HUES64 (cell line): ENCODE results near the gene PREX1.

ENCODE experiments used
- H3K27ac ChIP-seq: 2 replicates; pipeline ENCODE4 v1.7.0; 2013; ENCODE audit warnings: low read depth, low read length, inconsistent platforms
- H3K27me3 ChIP-seq: 2 replicates; pipeline ENCODE4 v1.6.1; 2013; ENCODE audit warnings: mild to moderate bottlenecking, low read length; ENCODE audit not compliant: insufficient read depth
- H3K36me3 ChIP-seq: 2 replicates; pipeline ENCODE4 v1.6.1; 2013; ENCODE audit warnings: mild to moderate bottlenecking, low read length; ENCODE audit not compliant: insufficient read depth
- H3K4me1 ChIP-seq: 2 replicates; pipeline ENCODE4 v1.6.1; 2013; ENCODE audit warnings: mild to moderate bottlenecking, low read length, moderate library complexity; ENCODE audit not compliant: insufficient read depth
- H3K4me3 ChIP-seq: 2 replicates; pipeline ENCODE4 v1.5.1; 2013; ENCODE audit warnings: mild to moderate bottlenecking, low read length, moderate library complexity
- H3K9ac ChIP-seq: 2 replicates; pipeline ENCODE4 v1.6.1; 2013; ENCODE audit warnings: mild to moderate bottlenecking, low read depth, low read length
- H3K9me3 ChIP-seq: 2 replicates; pipeline ENCODE4 v1.6.1; 2013; ENCODE audit warnings: low read depth, low read length; ENCODE audit not compliant: insufficient read depth
- WGBS: fragments of 150-250, 120-280 bp; methylation state at CpG from one replicate; pipeline ENCODE4 v1.1.7; 2013; ENCODE audit warnings: missing lambda C conversion rate; 5-methylcytosine and 5-hydroxymethylcytosine counted together

Gene PREX1

GRCh38 chr20:48808382-48809034 lies 19.3 kb downstream of the PREX1 start:
- Histone ChIP-seq H3K9me3 (no peaks in the 10 kb centered on the region), H3K27me3 (no peaks in the 10 kb centered on the region), H3K9ac (no peak overlapping the region), H3K36me3 (no peaks in the 10 kb centered on the region), H3K4me1 (no peaks in the 10 kb centered on the region), H3K27ac (no peak overlapping the region), H3K4me3 (no peak overlapping the region)
- 92% methylated on average over 10 of the region's 10 CpGs for WGBS

- 92% methylated on average over 10 of the region's 13 CpGs for WGBS
- Histone ChIP-seq H3K9me3 (no peaks in the 10 kb centered on the region), H3K27me3 (no peaks in the 10 kb centered on the region), H3K4me1 (no peaks in the 10 kb centered on the region), H3K9ac (no peak overlapping the region), H3K36me3 (no peaks in the 10 kb centered on the region), H3K27ac (no peak overlapping the region), H3K4me3 (no peak overlapping the region)
Observed at GRCh38 chr20:48807586-48808381, 20.0 kb downstream of the PREX1 start.

DNA sequence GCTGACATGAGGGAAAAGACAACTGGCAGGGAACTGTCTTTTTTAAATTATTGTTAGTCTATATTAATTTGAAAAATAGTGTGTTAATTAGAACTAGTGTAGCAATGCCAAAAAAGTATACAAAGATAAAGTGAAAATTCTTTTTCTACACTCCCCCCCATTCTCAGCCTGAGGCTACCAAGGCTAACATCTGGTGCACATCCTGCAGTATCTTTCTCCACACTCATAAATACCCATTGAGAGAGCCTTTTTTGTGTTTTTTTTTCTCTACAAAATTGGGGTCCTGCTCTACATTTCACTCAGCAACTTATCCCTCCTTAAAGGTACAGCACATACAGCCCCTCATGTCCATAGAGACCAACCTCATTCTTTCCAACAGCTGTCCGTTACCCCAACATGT lies 20.7 kb downstream of the PREX1 start:
- WGBS = 96% methylated on average over 1 of the region's 1 CpG
- Histone ChIP-seq H3K27me3 (no peaks in the 10 kb centered on the region), H3K36me3 (no peaks in the 10 kb centered on the region), H3K9me3 (no peaks in the 10 kb centered on the region), H3K27ac (no peak overlapping the region), H3K9ac (no peak overlapping the region), H3K4me1 (no peaks in the 10 kb centered on the region), H3K4me3 (no peak overlapping the region)

DNA sequence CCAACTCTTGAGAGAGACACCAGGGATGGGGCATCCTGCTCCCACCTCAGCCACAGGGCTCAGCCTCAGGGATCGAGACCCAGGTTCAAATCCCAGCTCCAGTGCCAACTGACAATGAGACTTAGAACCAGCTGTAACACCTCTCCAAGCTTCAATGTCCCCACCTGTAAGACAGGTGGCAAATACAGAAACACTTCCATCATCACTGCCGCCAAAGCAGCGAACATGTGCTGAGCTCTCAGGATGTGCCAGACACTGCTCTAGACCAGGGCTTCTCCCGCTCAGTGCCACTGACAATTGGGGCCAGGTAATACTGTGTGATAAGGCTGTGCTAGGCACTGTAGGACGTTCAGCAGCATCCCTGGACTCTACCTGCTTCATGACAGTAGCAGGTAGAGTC lies 22.1 kb downstream of the PREX1 start:
- Histone ChIP-seq H3K36me3 (no peaks in the 10 kb centered on the region), H3K27ac (no peak overlapping the region), H3K4me1 (no peaks in the 10 kb centered on the region), H3K4me3 (no peak overlapping the region), H3K9ac (no peak overlapping the region), H3K9me3 (no peaks in the 10 kb centered on the region), H3K27me3 (no peaks in the 10 kb centered on the region)
- 92% methylated on average over 5 of the region's 5 CpGs for WGBS

DNA sequence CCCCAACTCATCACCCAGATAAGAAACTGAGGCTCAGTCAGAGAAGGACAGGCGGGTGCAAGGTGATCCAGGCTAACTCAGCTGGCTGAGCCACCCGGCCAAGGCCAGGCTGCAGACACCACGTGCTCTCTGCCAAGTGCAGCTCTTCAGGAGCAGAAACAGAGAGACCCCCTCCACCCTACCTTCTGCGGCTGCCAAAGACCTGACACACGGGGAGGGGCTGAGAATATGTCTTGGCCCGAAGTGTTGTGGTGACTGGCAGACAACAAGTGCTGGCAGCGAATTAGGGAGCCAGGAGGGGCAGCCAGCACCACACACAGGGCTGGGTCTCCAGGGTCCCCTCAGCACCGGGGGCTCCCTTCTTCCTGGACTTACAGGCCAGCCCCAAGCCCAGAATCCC lies 22.5 kb downstream of the PREX1 start:
- WGBS = 95% methylated on average over 8 of the region's 8 CpGs
- H3K27me3 ChIP-seq = no peaks in the 10 kb centered on the region
- H3K36me3 ChIP-seq = no peaks in the 10 kb centered on the region
- no peak overlapping the region for H3K9ac ChIP-seq
- H3K4me3 ChIP-seq = no peak overlapping the region
- no peaks in the 10 kb centered on the region for H3K9me3 ChIP-seq
- H3K27ac ChIP-seq = no peak overlapping the region
- H3K4me1 ChIP-seq = no peaks in the 10 kb centered on the region

DNA sequence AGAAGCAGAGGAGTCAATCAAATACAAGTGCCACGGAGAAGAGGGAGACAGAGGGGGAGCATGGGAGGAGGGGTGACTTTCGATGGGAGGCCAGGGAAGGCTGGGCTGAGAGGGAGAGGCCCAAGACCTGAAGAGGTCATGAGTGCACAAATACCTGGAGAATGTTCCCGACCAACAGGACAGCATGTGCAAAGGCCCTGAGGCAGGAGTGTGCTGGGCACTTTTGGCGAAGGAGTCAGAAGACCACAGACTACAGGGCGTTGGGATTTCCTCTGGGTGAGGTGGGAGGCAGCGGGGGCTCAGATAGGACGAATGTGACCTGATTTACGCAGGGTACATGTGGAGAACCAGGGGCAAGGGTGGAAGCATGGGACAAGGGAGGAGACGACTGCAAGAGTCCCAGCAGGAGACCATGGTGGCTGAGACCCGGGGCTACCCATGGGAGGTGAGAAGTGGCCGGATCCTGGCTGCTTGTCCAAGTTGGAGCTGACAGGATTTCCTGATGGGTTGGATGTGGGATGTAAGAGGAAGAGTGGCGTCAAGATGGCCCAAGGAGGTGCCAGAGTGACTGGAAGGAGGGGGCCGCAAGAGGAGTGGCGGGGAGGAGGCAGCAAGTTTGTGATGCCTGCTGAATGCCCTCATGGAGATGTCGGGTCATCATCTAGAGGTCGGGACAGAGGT lies 23.4 kb downstream of the PREX1 start:
- Histone ChIP-seq H3K36me3 (no peaks in the 10 kb centered on the region), H3K9ac (no peak overlapping the region), H3K27ac (no peak overlapping the region), H3K4me1 (no peaks in the 10 kb centered on the region), H3K9me3 (no peaks in the 10 kb centered on the region), H3K4me3 (no peak overlapping the region), H3K27me3 (no peaks in the 10 kb centered on the region)
- 93% methylated on average over 16 of the region's 16 CpGs for WGBS

DNA sequence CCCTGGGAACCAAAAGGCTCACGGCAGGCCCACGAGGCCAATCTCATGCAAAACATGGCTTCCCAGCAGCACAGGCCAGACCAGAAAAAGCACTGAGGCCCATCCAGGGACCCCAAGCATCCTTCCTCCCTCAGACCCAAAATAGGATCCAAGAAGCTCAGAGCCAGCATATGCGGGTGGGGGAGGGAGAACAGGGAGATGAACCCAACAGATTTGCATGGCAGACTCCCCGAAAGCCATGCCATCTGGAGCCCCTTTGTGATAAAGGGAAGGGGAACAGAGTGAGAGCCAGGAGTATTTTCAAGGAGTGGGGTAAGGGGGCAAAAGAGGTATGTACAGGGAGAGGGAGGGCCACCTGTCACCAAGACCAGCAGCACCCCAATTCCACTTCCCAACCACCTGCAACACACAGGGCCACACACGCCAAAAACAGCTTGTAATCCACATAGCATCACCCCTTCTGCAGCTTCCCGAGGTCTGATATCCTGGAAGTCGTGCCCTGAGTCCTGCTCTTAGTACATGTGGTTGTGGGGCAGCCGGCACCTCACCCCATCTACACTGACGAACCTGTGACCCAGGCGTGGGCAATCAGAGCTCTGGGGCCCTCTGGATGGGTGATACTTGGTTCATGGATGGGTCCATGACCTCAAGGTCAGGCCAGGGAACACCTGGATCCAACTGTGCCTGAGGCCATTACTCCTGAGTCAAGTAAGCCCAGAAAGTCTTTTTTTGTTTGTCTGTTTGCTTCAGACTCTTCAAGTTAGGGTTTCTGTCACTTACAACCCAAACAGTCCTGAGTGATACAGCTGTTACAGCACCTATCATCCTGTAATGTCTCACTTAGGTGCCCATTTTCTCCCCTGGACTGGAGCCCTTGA lies 24.4 kb downstream of the PREX1 start:
- Histone ChIP-seq H3K27me3 (no peaks in the 10 kb centered on the region), H3K27ac (no peak overlapping the region), H3K9me3 (no peaks in the 10 kb centered on the region), H3K4me1 (no peaks in the 10 kb centered on the region), H3K36me3 (no peaks in the 10 kb centered on the region), H3K4me3 (no peak overlapping the region), H3K9ac (no peak overlapping the region)
- 91% methylated on average over 10 of the region's 10 CpGs for WGBS

GRCh38 chr20:48802647-48803046 lies 25.2 kb downstream of the PREX1 start:
- H3K9me3 ChIP-seq = no peaks in the 10 kb centered on the region
- H3K4me3 ChIP-seq = no peak overlapping the region
- 94% methylated on average over 7 of the region's 7 CpGs for whole genome bisulfite sequencing
- H3K27ac ChIP-seq = no peak overlapping the region
- H3K36me3 ChIP-seq = no peaks in the 10 kb centered on the region
- peaks cover 6% of the 10 kb centered on the region; the same call in 1 of the 2 replicates for H3K4me1 ChIP-seq
- no peak overlapping the region for H3K9ac ChIP-seq
- H3K27me3 ChIP-seq = no peaks in the 10 kb centered on the region

DNA sequence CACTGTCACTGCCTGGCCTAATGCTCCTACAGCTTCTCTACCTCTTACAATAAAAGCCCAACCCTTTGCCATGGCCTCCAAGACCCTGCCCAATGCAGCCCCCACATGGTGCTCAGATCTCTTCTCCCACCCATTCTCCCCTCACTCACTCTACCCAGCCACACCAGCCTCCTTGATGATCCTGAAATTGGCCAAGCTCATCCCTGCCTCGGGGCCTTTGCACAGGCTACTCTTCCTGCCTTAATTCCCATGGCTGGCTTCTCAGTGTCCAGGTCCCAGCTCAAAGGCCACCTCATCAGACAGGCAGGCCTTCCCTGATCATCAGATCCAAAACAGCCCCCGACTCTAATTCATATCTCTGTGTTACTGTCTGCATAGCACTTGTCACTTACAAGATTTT lies 25.6 kb downstream of the PREX1 start:
- no peak overlapping the region for H3K9ac ChIP-seq
- no peak overlapping the region for H3K27ac ChIP-seq
- H3K36me3 ChIP-seq = no peaks in the 10 kb centered on the region
- H3K4me1 ChIP-seq = peaks cover 10% of the 10 kb centered on the region; the same call in 1 of the 2 replicates
- no peaks in the 10 kb centered on the region for H3K9me3 ChIP-seq
- no peaks in the 10 kb centered on the region for H3K27me3 ChIP-seq
- H3K4me3 ChIP-seq = no peak overlapping the region
- 93% methylated on average over 2 of the region's 2 CpGs for WGBS

- Histone ChIP-seq H3K4me1 (peaks cover 15% of the 10 kb centered on the region; the same call in 1 of the 2 replicates), H3K27me3 (no peaks in the 10 kb centered on the region), H3K27ac (no peak overlapping the region), H3K4me3 (no peak overlapping the region), H3K36me3 (no peaks in the 10 kb centered on the region), H3K9ac (no peak overlapping the region), H3K9me3 (no peaks in the 10 kb centered on the region)
- 94% methylated on average over 10 of the region's 10 CpGs for WGBS
Observed at GRCh38 chr20:48801197-48801596, 26.6 kb downstream of the PREX1 start.
